CD8-positive, alpha-beta memory T cell (primary cell): ENCODE measurements around the gene CPNE4. TPM values are rescaled to one million over a fixed set of nuclear protein-coding genes. Genes with fewer than 3 reads are reported as not detected.

Experiments used
- CTCF ChIA-PET: fragments of 350-600 bp; sonication (Branson Sonifier 250); formaldehyde crosslinking; loops from one replicate; lab custom pipeline; 2021; ENCODE audit warnings: antibody characterized with exemption; lab: Charles Lee
- POLR2A ChIA-PET: fragments of 350-600 bp; sonication (Branson Sonifier 250); formaldehyde crosslinking; loops from one replicate; lab custom pipeline; 2021; ENCODE audit warnings: antibody characterized with exemption; lab: Charles Lee
- DNase-seq, 5 donors: peaks; one replicate each; pipeline versions ENCODE4 v3.0.0 to v3.0.0-alpha.2; 2020 to 2022; ENCODE audit warnings: mixed read lengths in 1 of 5
- H3K27ac ChIP-seq: one replicate; pipeline ENCODE4 v1.7.0; 2013; ENCODE audit warnings: low read depth, mild to moderate bottlenecking, low read length, moderate library complexity
- H3K27me3 ChIP-seq: 2 replicates; pipeline ENCODE4 v1.7.0; 2013; ENCODE audit warnings: low read length, mild to moderate bottlenecking; ENCODE audit not compliant: insufficient read depth, poor library complexity, severe bottlenecking
- H3K36me3 ChIP-seq: 2 replicates; pipeline ENCODE4 v1.7.0; 2013; ENCODE audit warnings: mild to moderate bottlenecking, low read length, moderate library complexity; ENCODE audit not compliant: insufficient read depth
- H3K4me1 ChIP-seq: 2 replicates; pipeline ENCODE4 v1.7.0; 2013; ENCODE audit warnings: mild to moderate bottlenecking, low read length, moderate library complexity; ENCODE audit not compliant: insufficient read depth
- H3K4me3 ChIP-seq: 2 replicates; pipeline ENCODE4 v1.7.0; 2013; ENCODE audit warnings: mild to moderate bottlenecking, low read length
- H3K9me3 ChIP-seq: 2 replicates; pipeline ENCODE4 v1.7.0; 2013; ENCODE audit warnings: mild to moderate bottlenecking, low read length
- H3K27ac Mint-ChIP-seq, 8 donors: one replicate each; pipeline ENCODE4 v1.8.0; 2020 to 2021; ENCODE audit warnings: mixed read lengths in 8 of 8, mild to moderate bottlenecking in 6 of 8, inconsistent platforms in 3 of 8, moderate library complexity in 3 of 8
- H3K27me3 Mint-ChIP-seq, 2 donors: one replicate each; pipeline ENCODE4 v1.8.0; 2020 to 2021; ENCODE audit warnings: mixed read lengths in 2 of 2, mild to moderate bottlenecking in 1 of 2, moderate library complexity in 1 of 2
- H3K36me3 Mint-ChIP-seq, 3 donors: one replicate each; pipeline ENCODE4 v1.8.0; 2020 to 2021; ENCODE audit warnings: mixed read lengths in 3 of 3, inconsistent platforms in 1 of 3, mild to moderate bottlenecking in 1 of 3
- H3K4me1 Mint-ChIP-seq, 3 donors: one replicate each; pipeline ENCODE4 v1.8.0; 2020 to 2021; ENCODE audit warnings: mixed read lengths in 3 of 3, inconsistent platforms in 1 of 3, mild to moderate bottlenecking in 1 of 3
- H3K4me3 Mint-ChIP-seq, 7 donors: one replicate each; pipeline ENCODE4 v1.8.0; 2020 to 2021; ENCODE audit warnings: mixed read lengths in 7 of 7, mild to moderate bottlenecking in 6 of 7, moderate library complexity in 4 of 7, inconsistent platforms in 2 of 7
- H3K9me3 Mint-ChIP-seq, 5 donors: one replicate each; pipeline ENCODE4 v1.8.0; 2020 to 2022; ENCODE audit warnings: mixed read lengths in 5 of 5, mild to moderate bottlenecking in 3 of 5, moderate library complexity in 2 of 5, inconsistent platforms in 1 of 5
- polyA plus RNA-seq: library from polyadenylated mRNA; unstranded; fragments of 300-500 nt; fragmentation: Illumina TruSeq; gene quantifications from one replicate; pipeline ENCODE4 v1.2.3, GENCODE V29; 2021
- total RNA-seq, 2 experiments: library from RNA; stranded (reverse); gene quantifications; one replicate each; pipeline ENCODE4 v1.2.3, GENCODE V29; 2021

CPNE4 gene
- total and polyA plus RNA-seq, 3 experiments from 2014 or later, result not detected

- Mint-ChIP-seq H3K4me1 (no peaks in the 10 kb centered on the region), H3K27me3 (peaks cover 20 to 44% of the 10 kb centered on the region in 2 donors)
- no peak overlapping the region for H3K4me3 ChIP-seq
Measured at GRCh38 chr3:131530388-131530787, 504.4 kb downstream of the CPNE4 start.

GRCh38 chr3:131526801-131527347 lies 507.9 kb downstream of the CPNE4 start:
- H3K27ac Mint-ChIP-seq, result no peak overlapping the region
- peaks cover 3% of the 10 kb centered on the region for H3K27me3 ChIP-seq
- no peaks in the 10 kb centered on the region for H3K36me3 ChIP-seq
- H3K4me3 ChIP-seq, result no peak overlapping the region
- H3K4me3 Mint-ChIP-seq, result no peak overlapping the region
- no peak for DNase-seq
- no peaks in the 10 kb centered on the region for H3K4me1 ChIP-seq
- ChIA-PET CTCF (no interaction called here), POLR2A (no interaction called here)
- H3K9me3 ChIP-seq, result no peaks in the 10 kb centered on the region
- peaks cover 22 to 46% of the 10 kb centered on the region in 2 donors for H3K27me3 Mint-ChIP-seq
- H3K27ac ChIP-seq, result no peak overlapping the region
- H3K36me3 Mint-ChIP-seq, result no peaks in the 10 kb centered on the region
- H3K9me3 Mint-ChIP-seq, result peaks cover 0 to 2% (median 0%) of the 10 kb centered on the region in 5 donors
- no peaks in the 10 kb centered on the region for H3K4me1 Mint-ChIP-seq

More at GRCh38 chr3:131530388-131530787, 504.4 kb downstream of the CPNE4 start:
- ChIA-PET POLR2A (no interaction called here), CTCF (no interaction called here)
- H3K27ac Mint-ChIP-seq, result no peak overlapping the region
- Histone ChIP-seq H3K4me1 (no peaks in the 10 kb centered on the region), H3K36me3 (no peaks in the 10 kb centered on the region), H3K27me3 (peaks cover under 1% of the 10 kb centered on the region), H3K27ac (no peak overlapping the region), H3K9me3 (no peaks in the 10 kb centered on the region)
- no peaks in the 10 kb centered on the region for H3K36me3 Mint-ChIP-seq
- peaks cover 0 to 2% (median 0%) of the 10 kb centered on the region in 5 donors for H3K9me3 Mint-ChIP-seq
- no peak overlapping the region for H3K4me3 Mint-ChIP-seq
- no peak for DNase-seq

GRCh38 chr3:131518680-131519079 lies 516.1 kb downstream of the CPNE4 start:
- peaks cover 0 to 12% of the 10 kb centered on the region in 2 donors for H3K27me3 Mint-ChIP-seq
- H3K4me1 Mint-ChIP-seq, result no peaks in the 10 kb centered on the region
- H3K36me3 Mint-ChIP-seq, result peaks cover 0 to 4% (median 0%) of the 10 kb centered on the region in 3 donors

GRCh38 chr3:131505421-131505820 lies 529.4 kb downstream of the CPNE4 start:
- H3K4me1 ChIP-seq, result peaks cover 36% of the 10 kb centered on the region
- POLR2A ChIA-PET, result no interaction called here
- H3K27me3 Mint-ChIP-seq, result peaks cover 0 to 4% of the 10 kb centered on the region in 2 donors
- no peak overlapping the region for H3K4me3 ChIP-seq
- H3K27ac ChIP-seq, result no peak overlapping the region
- no peak for DNase-seq
- no peak overlapping the region for H3K27ac Mint-ChIP-seq
- H3K36me3 Mint-ChIP-seq, result peaks cover 0 to 18% (median 0%) of the 10 kb centered on the region in 3 donors
- CTCF ChIA-PET, result no interaction called here
- peaks cover 0 to 2% (median 0%) of the 10 kb centered on the region in 5 donors for H3K9me3 Mint-ChIP-seq
- no peaks in the 10 kb centered on the region for H3K36me3 ChIP-seq
- H3K9me3 ChIP-seq, result no peaks in the 10 kb centered on the region
- no peaks in the 10 kb centered on the region for H3K27me3 ChIP-seq
- H3K4me1 Mint-ChIP-seq, result peaks cover 32 to 40% (median 39%) of the 10 kb centered on the region in 3 donors
- H3K4me3 Mint-ChIP-seq, result peak overlapping the region in 1 of 7 donors; percentile 46

More at GRCh38 chr3:131518680-131519079, 516.1 kb downstream of the CPNE4 start:
- no peak overlapping the region for H3K4me3 ChIP-seq
- H3K27ac Mint-ChIP-seq, result no peak overlapping the region
- H3K9me3 Mint-ChIP-seq, result peaks cover 0 to 3% (median 3%) of the 10 kb centered on the region in 5 donors
- H3K9me3 ChIP-seq, result no peaks in the 10 kb centered on the region
- H3K27ac ChIP-seq, result no peak overlapping the region
- no peaks in the 10 kb centered on the region for H3K4me1 ChIP-seq
- DNase-seq, result no peak
- H3K36me3 ChIP-seq, result no peaks in the 10 kb centered on the region
- CTCF ChIA-PET, result no interaction called here
- H3K27me3 ChIP-seq, result no peaks in the 10 kb centered on the region
- H3K4me3 Mint-ChIP-seq, result no peak overlapping the region
- POLR2A ChIA-PET, result no interaction called here

- peaks cover 41 to 53% (median 51%) of the 10 kb centered on the region in 3 donors for H3K4me1 Mint-ChIP-seq
- Histone ChIP-seq H3K36me3 (peaks cover 5% of the 10 kb centered on the region), H3K4me3 (peak overlapping the region; percentile 91), H3K27me3 (no peaks in the 10 kb centered on the region), H3K9me3 (no peaks in the 10 kb centered on the region), H3K27ac (peak overlapping the region; percentile 82), H3K4me1 (peaks cover 37% of the 10 kb centered on the region)
- CTCF ChIA-PET, result no interaction called here
- peak overlapping the region; percentile 94 to 98 (median 97) for H3K27ac Mint-ChIP-seq
- peaks cover 0 to 36% (median 0%) of the 10 kb centered on the region in 3 donors for H3K36me3 Mint-ChIP-seq
- H3K27me3 Mint-ChIP-seq, result peaks cover 0 to 3% of the 10 kb centered on the region in 2 donors
- POLR2A ChIA-PET, result interaction anchor here (0.8 kb wide), 1 partner anchor 122 kb away, joined by 3 read pairs; the partner anchor contains the start of gene NUDT16
- no peaks in the 10 kb centered on the region for H3K9me3 Mint-ChIP-seq
- peak overlapping the region; percentile 91 to 100 (median 98) for H3K4me3 Mint-ChIP-seq
- DNase-seq, result no peak
Measured at GRCh38 chr3:131503320-131503635, 531.5 kb downstream of the CPNE4 start.

DNA sequence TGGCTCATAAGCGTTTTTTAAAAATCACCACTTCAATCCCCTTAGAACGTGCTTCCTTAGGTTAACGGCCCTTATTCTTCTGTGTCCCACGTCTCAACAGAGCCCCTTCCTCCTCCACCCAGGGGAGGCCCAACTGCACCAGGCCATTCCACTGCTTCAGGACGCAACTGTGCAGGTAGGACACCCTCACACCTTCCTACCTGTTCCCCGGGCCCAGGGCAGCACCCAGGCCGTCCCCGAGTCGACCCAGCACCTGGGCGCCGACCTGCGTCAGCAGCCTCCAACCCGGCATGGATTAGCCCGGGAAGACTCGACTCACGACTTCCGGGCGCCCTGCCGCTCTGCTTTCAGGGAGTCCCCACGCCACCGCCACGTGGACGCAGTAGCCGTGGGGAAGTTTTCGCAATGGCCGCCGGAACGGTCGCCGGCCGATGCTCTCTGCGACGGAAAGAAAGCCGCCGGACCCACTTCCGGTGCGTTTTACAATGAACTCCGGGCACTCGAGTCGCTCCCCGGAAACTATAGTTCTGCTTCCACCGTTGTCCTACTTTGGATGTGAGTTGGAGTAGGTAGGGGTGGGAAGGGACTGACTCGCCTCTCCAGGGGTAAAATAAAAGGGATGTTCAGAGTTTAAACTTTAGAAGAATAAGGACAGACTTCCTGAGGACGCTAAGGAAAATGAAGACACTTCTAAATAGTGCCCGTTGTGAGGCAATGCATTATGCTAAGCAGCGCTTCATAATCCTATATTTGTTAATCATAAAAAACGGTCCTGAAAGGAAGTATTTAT lies 532.1 kb downstream of the CPNE4 start, which contains the start of gene MRPL3:
MRPL3 (minus strand) TSS at position 442 of the 790 bp plus-strand sequence; CDS start at position 292, 150 bp downstream.
- peak within 1 kb of the TSS; percentile 91 to 100 (median 98) for H3K4me3 Mint-ChIP-seq
- H3K9me3 Mint-ChIP-seq, result no peaks in the 10 kb centered on the region
- CTCF ChIA-PET, result no interaction called here
- H3K27ac ChIP-seq, result peak within 1 kb of the TSS; percentile 82
- DNase-seq, result peak; percentile 77 to 87 (median 78)
- no peaks in the 10 kb centered on the region for H3K27me3 ChIP-seq
- peaks cover 41 to 53% (median 51%) of the 10 kb centered on the region in 3 donors for H3K4me1 Mint-ChIP-seq
- H3K4me1 ChIP-seq, result peaks cover 37% of the 10 kb centered on the region
- H3K36me3 Mint-ChIP-seq, result peaks cover 0 to 40% (median 0%) of the 10 kb centered on the region in 3 donors
- peak within 1 kb of the TSS; percentile 91 for H3K4me3 ChIP-seq
- H3K36me3 ChIP-seq, result peaks cover 5% of the 10 kb centered on the region
- POLR2A ChIA-PET, result no interaction called here
- no peaks in the 10 kb centered on the region for H3K27me3 Mint-ChIP-seq
- no peaks in the 10 kb centered on the region for H3K9me3 ChIP-seq
- peak within 1 kb of the TSS; percentile 94 to 98 (median 97) for H3K27ac Mint-ChIP-seq

DNA sequence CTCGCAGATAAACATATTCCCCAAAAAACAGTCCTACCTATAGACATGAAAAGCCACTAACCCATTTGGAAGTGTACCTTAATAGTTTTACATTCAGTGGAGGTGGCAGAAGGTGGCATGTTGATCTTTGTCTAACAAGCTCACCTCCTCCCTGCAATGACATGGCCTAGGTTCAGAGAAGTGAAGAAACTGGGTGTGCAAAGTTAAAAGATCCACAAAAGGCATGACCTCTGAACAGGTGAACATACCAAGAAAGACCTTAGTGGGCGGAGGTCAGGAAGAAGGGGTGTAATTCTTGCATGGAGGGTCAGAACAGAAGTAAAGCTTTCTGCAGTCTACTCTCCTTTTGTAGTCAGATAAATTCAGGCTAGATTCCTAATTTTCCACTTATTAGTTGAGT lies 532.9 kb downstream of the CPNE4 start:
- CTCF ChIA-PET, result no interaction called here
- H3K27ac ChIP-seq, result peak overlapping the region; percentile 82
- Mint-ChIP-seq H3K36me3 (peaks cover 0 to 48% (median 0%) of the 10 kb centered on the region in 3 donors), H3K4me1 (peaks cover 41 to 54% (median 52%) of the 10 kb centered on the region in 3 donors), H3K9me3 (no peaks in the 10 kb centered on the region), H3K4me3 (peak overlapping the region; percentile 91 to 100 (median 98)), H3K27me3 (no peaks in the 10 kb centered on the region), H3K27ac (peak overlapping the region; percentile 94 to 98 (median 97))
- peak in 1 of 5 donors; percentile 3 for DNase-seq
- H3K27me3 ChIP-seq, result no peaks in the 10 kb centered on the region
- H3K4me3 ChIP-seq, result peak overlapping the region; percentile 91
- H3K9me3 ChIP-seq, result no peaks in the 10 kb centered on the region
- peaks cover 8% of the 10 kb centered on the region for H3K36me3 ChIP-seq
- H3K4me1 ChIP-seq, result peaks cover 37% of the 10 kb centered on the region
- POLR2A ChIA-PET, result no interaction called here

GRCh38 chr3:131494706-131495105 lies 540.1 kb downstream of the CPNE4 start:
- DNase-seq, result no peak
- Mint-ChIP-seq H3K27me3 (no peaks in the 10 kb centered on the region), H3K9me3 (no peaks in the 10 kb centered on the region), H3K36me3 (peaks cover 0 to 61% (median 6%) of the 10 kb centered on the region in 3 donors), H3K4me3 (no peak overlapping the region), H3K27ac (peak overlapping the region in 1 of 8 donors; percentile 41), H3K4me1 (peaks cover 22 to 36% (median 29%) of the 10 kb centered on the region in 3 donors)
- Histone ChIP-seq H3K27me3 (no peaks in the 10 kb centered on the region), H3K4me1 (no peaks in the 10 kb centered on the region), H3K9me3 (no peaks in the 10 kb centered on the region), H3K36me3 (peaks cover 26% of the 10 kb centered on the region), H3K27ac (no peak overlapping the region), H3K4me3 (no peak overlapping the region)
- ChIA-PET POLR2A (no interaction called here), CTCF (no interaction called here)
